ENCODE results near the gene LRRC52. TPM values are rescaled to one million over a fixed set of nuclear protein-coding genes. Genes with fewer than 3 reads are reported as not detected.

The LRRC52 gene
- total RNA-seq, 4 donors from 2014 or later: not detected

DNA sequence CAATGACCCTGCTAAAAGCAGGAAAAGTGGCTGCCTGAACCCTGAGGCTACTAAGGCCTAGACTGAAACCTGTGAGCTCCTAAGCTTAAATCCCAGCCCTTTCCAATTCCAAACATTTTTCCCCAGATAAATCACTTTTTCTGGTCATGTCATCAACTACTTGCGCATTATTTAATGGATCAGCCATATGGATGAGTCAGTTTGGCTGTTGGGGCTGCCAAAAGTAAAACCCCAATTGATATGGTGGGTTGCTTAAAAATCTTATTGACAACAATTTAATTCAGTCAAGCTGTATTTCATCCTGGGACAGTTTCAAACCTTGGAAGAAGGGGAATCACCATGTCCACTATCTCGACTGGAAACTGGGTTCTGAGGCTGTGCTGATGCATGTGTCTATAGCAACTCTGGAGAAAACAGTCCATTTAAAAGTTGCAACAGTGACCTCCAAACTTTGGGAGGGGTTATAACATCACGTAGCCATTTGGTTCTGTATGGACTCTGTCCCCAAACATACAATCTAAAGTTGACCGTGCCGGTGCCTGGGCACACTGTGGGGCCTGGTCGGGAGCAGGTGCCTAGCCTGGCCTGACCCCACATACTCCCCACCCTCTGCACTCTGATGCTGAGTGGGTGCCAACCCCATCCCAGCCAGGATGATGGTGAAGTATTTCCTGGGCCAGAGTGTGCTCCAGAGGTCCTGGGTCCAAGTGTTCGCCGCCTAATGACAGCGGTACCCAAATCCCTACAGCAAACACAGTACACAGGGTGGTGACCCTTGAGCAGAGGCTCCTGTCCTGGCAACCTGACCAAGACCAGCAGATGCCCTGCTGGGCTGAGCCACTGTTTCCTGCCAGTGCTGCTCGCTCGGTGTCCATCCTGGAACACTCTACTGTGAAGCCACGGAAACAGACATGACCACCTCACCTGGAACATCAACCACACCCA is 46.5 kb upstream of the LRRC52 start:
- H3K4me3 ChIP-seq: no peak overlapping the region
- TF ChIP-seq CTCF (IDR thresholded peaks at IDR 0.05) (no peak), POLR2A (IDR thresholded peaks at IDR 0.05) (no peak)
- no peaks in the 10 kb centered on the region for H3K36me3 ChIP-seq
- no peaks in the 10 kb centered on the region for H3K4me1 ChIP-seq
- no peak for DNase-seq
- no peaks in the 10 kb centered on the region for H3K9me3 ChIP-seq
- H3K27ac ChIP-seq: no peak overlapping the region
- H3K27me3 ChIP-seq: no peaks in the 10 kb centered on the region

GRCh38 chr1:165501330-165501969 is 42.4 kb upstream of the LRRC52 start:
- TF ChIP-seq POLR2A (IDR thresholded peaks at IDR 0.05) (no peak), CTCF (IDR thresholded peaks at IDR 0.05) (no peak)
- H3K9me3 ChIP-seq: no peaks in the 10 kb centered on the region
- no peak overlapping the region for H3K27ac ChIP-seq
- H3K4me3 ChIP-seq: no peak overlapping the region
- H3K27me3 ChIP-seq: no peaks in the 10 kb centered on the region
- no peaks in the 10 kb centered on the region for H3K4me1 ChIP-seq
- no peak for DNase-seq
- no peaks in the 10 kb centered on the region for H3K36me3 ChIP-seq

GRCh38 chr1:165501970-165502348 is 41.8 kb upstream of the LRRC52 start:
- Histone ChIP-seq H3K4me3 (no peak overlapping the region), H3K27ac (no peak overlapping the region), H3K4me1 (no peaks in the 10 kb centered on the region), H3K27me3 (no peaks in the 10 kb centered on the region), H3K36me3 (no peaks in the 10 kb centered on the region), H3K9me3 (no peaks in the 10 kb centered on the region)
- no peak for TF ChIP-seq CTCF (IDR thresholded peaks at IDR 0.05)
- TF ChIP-seq POLR2A (IDR thresholded peaks at IDR 0.05): no peak
- no peak for DNase-seq

DNA sequence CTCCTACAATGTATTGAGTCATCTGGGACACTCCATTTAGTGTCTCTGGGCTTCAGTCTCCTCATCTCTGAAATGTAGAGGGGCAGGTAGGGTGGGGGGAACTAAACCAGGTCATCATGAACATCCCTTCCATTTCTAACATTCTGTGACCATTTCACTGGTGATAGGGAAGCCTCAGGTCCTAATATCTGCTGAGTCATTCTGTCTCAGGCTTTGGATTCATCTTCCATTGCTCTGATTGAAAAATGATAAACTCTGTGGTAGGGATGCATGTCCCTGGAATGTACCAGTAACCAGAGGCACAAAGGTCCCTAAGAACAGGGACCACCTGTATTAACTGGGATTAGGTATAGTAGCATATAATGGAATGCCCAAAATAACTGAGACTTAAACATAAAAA is 36.2 kb upstream of the LRRC52 start:
- Histone ChIP-seq H3K4me3 (no peak overlapping the region), H3K27ac (no peak overlapping the region), H3K4me1 (no peaks in the 10 kb centered on the region), H3K36me3 (no peaks in the 10 kb centered on the region), H3K9me3 (no peaks in the 10 kb centered on the region), H3K27me3 (no peaks in the 10 kb centered on the region)
- no peak for TF ChIP-seq CTCF (IDR thresholded peaks at IDR 0.05)
- no peak for TF ChIP-seq POLR2A (IDR thresholded peaks at IDR 0.05)
- no peak for DNase-seq

DNA sequence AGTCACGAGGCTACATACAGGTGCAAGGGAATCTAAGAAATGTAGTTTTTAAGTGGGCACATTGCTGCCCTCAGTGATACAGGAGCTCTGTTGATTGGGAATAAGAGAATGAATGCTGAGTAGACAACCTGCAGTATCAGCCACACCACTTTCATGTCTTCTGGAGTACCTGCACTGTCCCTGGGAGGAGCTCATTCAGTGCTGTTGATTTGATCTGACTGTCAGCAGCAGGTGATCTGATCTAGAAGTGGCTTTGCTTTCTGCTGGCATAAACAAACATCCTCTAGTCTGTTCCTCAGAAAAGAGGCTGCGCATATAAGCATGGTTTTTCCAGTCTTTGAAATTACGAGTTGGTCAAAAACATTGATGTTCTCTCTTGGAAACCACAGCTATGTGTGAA is 35.5 kb upstream of the LRRC52 start:
- DNase-seq: no peak
- no peaks in the 10 kb centered on the region for H3K9me3 ChIP-seq
- no peaks in the 10 kb centered on the region for H3K27me3 ChIP-seq
- TF ChIP-seq POLR2A (IDR thresholded peaks at IDR 0.05) (no peak), CTCF (IDR thresholded peaks at IDR 0.05) (no peak)
- H3K36me3 ChIP-seq: no peaks in the 10 kb centered on the region
- H3K4me1 ChIP-seq: no peaks in the 10 kb centered on the region
- no peak overlapping the region for H3K27ac ChIP-seq
- H3K4me3 ChIP-seq: no peak overlapping the region

Measured in Peyer's patch (tissue), 4 donors.